Sigmoid colon (tissue), 4 donors: Measurements from ENCODE around the gene PLPPR3.

Experiments
- EP300 ChIP-seq, 4 donors: sonication (generic); formaldehyde crosslinking; IDR thresholded peaks; one replicate each; pipeline ENCODE4 v1.6.1; 2017; ENCODE audit warnings: antibody characterized with exemption in 4 of 4
- POLR2A ChIP-seq, 2 donors: fragments of 450-650 bp; IDR thresholded peaks; one replicate each; pipeline ENCODE4 v1.6.1; 2016; ENCODE audit warnings: antibody characterized with exemption in 2 of 2, mild to moderate bottlenecking in 2 of 2, moderate library complexity in 2 of 2
- POLR2AphosphoS5 ChIP-seq, 4 donors: sonication (generic); formaldehyde crosslinking; IDR thresholded peaks; one replicate each; pipeline ENCODE4 v1.6.1; 2017; ENCODE audit warnings: antibody characterized with exemption in 4 of 4
- TF ChIP-seq, protein P1 (sequence below), 4 experiments: fragments of 450-650 bp in 3 of 4; fragments of 200-600 bp in 1 of 4; IDR thresholded peaks; one replicate each; pipeline ENCODE4 v1.5.1; 2016 to 2019; ENCODE audit warnings: antibody characterized with exemption in 4 of 4, mild to moderate bottlenecking in 3 of 4, moderate library complexity in 2 of 4

- TF ChIP-seq, protein P1, sequence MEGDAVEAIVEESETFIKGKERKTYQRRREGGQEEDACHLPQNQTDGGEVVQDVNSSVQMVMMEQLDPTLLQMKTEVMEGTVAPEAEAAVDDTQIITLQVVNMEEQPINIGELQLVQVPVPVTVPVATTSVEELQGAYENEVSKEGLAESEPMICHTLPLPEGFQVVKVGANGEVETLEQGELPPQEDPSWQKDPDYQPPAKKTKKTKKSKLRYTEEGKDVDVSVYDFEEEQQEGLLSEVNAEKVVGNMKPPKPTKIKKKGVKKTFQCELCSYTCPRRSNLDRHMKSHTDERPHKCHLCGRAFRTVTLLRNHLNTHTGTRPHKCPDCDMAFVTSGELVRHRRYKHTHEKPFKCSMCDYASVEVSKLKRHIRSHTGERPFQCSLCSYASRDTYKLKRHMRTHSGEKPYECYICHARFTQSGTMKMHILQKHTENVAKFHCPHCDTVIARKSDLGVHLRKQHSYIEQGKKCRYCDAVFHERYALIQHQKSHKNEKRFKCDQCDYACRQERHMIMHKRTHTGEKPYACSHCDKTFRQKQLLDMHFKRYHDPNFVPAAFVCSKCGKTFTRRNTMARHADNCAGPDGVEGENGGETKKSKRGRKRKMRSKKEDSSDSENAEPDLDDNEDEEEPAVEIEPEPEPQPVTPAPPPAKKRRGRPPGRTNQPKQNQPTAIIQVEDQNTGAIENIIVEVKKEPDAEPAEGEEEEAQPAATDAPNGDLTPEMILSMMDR (IDR thresholded peaks at IDR 0.05), result no peak
- TF ChIP-seq POLR2A (IDR thresholded peaks at IDR 0.05) (no peak), POLR2AphosphoS5 (IDR thresholded peaks at IDR 0.05) (no peak), EP300 (IDR thresholded peaks at IDR 0.05) (no peak)
Measured at GRCh38 chr19:804419-805165, 17.2 kb downstream of the PLPPR3 start.
